ENCODE results near the gene OBSCN. TPM values are rescaled to one million over a fixed set of nuclear protein-coding genes. Genes with fewer than 3 reads are reported as not detected.

OBSCN gene
- total RNA-seq, 2 experiments from 2014 or later: 80.8 to 82.2 TPM

DNA sequence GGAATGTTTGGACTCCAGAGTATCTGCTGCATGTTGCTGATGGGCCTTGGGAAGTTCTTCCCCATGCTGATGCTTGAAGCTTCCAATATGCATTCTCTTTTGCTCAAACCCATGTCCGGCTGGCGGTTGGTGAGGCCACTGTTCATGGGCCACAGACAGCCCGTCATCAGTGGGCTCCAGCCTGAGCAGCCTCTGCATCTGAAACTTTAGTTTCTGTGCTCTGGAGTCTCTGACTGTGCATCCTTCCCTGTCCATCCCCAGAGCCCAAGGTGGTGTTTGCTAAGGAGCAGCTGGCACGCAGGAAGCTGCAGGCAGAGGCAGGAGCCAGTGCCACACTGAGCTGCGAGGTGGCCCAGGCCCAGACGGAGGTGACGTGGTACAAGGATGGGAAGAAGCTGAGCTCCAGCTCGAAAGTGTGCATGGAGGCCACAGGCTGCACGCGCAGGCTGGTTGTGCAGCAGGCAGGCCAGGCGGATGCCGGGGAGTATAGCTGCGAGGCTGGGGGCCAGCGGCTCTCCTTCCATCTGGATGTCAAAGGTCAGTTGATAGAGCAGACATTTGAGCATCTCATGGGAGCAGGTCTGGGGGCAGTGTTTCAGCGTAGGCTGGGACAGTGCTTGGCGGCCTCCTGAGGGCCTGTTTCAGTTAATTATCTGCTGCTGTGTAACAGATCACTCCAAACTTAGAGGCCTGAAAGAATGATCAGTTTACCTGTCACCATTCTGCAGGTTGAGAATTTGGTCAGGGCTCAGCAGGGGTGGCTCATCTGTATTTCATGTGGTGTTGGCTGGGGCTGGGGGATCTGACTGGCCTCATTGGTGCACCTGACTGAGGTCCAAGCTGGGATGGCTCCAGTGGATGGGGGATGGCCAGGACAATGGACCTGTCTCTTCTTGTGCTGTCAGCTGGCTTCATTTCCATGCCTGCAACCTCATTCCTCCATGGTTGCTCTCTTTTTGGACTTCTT is 16.6 kb downstream of the OBSCN start:
- no peaks in the 10 kb centered on the region for H3K9me3 Mint-ChIP-seq
- ATAC-seq (ENCODE audit: poor library complexity) (no peak), DNase-seq (no peak)
- Histone ChIP-seq H3K27me3 (ENCODE audit: control insufficient read depth in 1 of 2, insufficient read depth in 2 of 2, low read length in 2 of 2) (no peaks in the 10 kb centered on the region), H3K4me3 (ENCODE audit: low read length) (no peak overlapping the region), H3K36me3 (ENCODE audit: insufficient read depth, low read length) (peaks cover 24% of the 10 kb centered on the region), H3K4me1 (ENCODE audit: insufficient read depth, low read length) (no peaks in the 10 kb centered on the region), H3K27ac (ENCODE audit: low read depth in 1 of 2, low read length in 2 of 2) (no peak overlapping the region), H3K9me3 (ENCODE audit: control insufficient read depth in 1 of 2, insufficient read depth in 1 of 2, low read length in 2 of 2) (peaks cover 9 to 14% of the 10 kb centered on the region in 2 experiments)
- no peak overlapping the region for H3K4me3 Mint-ChIP-seq
- no peaks in the 10 kb centered on the region for H3K27me3 Mint-ChIP-seq
- TF ChIP-seq, protein P1, sequence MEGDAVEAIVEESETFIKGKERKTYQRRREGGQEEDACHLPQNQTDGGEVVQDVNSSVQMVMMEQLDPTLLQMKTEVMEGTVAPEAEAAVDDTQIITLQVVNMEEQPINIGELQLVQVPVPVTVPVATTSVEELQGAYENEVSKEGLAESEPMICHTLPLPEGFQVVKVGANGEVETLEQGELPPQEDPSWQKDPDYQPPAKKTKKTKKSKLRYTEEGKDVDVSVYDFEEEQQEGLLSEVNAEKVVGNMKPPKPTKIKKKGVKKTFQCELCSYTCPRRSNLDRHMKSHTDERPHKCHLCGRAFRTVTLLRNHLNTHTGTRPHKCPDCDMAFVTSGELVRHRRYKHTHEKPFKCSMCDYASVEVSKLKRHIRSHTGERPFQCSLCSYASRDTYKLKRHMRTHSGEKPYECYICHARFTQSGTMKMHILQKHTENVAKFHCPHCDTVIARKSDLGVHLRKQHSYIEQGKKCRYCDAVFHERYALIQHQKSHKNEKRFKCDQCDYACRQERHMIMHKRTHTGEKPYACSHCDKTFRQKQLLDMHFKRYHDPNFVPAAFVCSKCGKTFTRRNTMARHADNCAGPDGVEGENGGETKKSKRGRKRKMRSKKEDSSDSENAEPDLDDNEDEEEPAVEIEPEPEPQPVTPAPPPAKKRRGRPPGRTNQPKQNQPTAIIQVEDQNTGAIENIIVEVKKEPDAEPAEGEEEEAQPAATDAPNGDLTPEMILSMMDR (IDR thresholded peaks at IDR 0.05): no peak
- ChIA-PET POLR2A (no interaction called here), CTCF (no interaction called here)
- intact Hi-C loops (cut with DNase I, micrococcal nuclease): no loop called here
- peaks cover 88% of the 10 kb centered on the region for H3K36me3 Mint-ChIP-seq (ENCODE audit: low read depth)
- peaks cover 8% of the 10 kb centered on the region for H3K4me1 Mint-ChIP-seq (ENCODE audit: low read depth)
- H3K27ac Mint-ChIP-seq: no peak overlapping the region

- H3K27ac Mint-ChIP-seq: no peak overlapping the region
- H3K4me3 Mint-ChIP-seq: no peak overlapping the region
- DNase-seq (no peak), ATAC-seq (ENCODE audit: poor library complexity) (no peak)
- H3K4me1 ChIP-seq (ENCODE audit: insufficient read depth, low read length): no peaks in the 10 kb centered on the region
- no peak overlapping the region for H3K4me3 ChIP-seq (ENCODE audit: low read length)
- intact Hi-C loops (cut with DNase I, micrococcal nuclease): no loop called here
- H3K27me3 ChIP-seq (ENCODE audit: control insufficient read depth in 1 of 2, insufficient read depth in 2 of 2, low read length in 2 of 2): no peaks in the 10 kb centered on the region
- peaks cover 8% of the 10 kb centered on the region for H3K4me1 Mint-ChIP-seq (ENCODE audit: low read depth)
- H3K9me3 Mint-ChIP-seq: no peaks in the 10 kb centered on the region
- H3K27ac ChIP-seq (ENCODE audit: low read depth in 1 of 2, low read length in 2 of 2): no peak overlapping the region
- TF ChIP-seq, protein P1 (IDR thresholded peaks at IDR 0.05): no peak
- H3K36me3 ChIP-seq (ENCODE audit: insufficient read depth, low read length): peaks cover 23% of the 10 kb centered on the region
- CTCF ChIA-PET: no interaction called here
- POLR2A ChIA-PET: no interaction called here
- H3K27me3 Mint-ChIP-seq: no peaks in the 10 kb centered on the region
- peaks cover 86% of the 10 kb centered on the region for H3K36me3 Mint-ChIP-seq (ENCODE audit: low read depth)
- peaks cover 9 to 14% of the 10 kb centered on the region in 2 experiments for H3K9me3 ChIP-seq (ENCODE audit: control insufficient read depth in 1 of 2, insufficient read depth in 1 of 2, low read length in 2 of 2)
These were observed 17.4 kb downstream of the OBSCN start for GRCh38 chr1:228225165-228225710.

DNA sequence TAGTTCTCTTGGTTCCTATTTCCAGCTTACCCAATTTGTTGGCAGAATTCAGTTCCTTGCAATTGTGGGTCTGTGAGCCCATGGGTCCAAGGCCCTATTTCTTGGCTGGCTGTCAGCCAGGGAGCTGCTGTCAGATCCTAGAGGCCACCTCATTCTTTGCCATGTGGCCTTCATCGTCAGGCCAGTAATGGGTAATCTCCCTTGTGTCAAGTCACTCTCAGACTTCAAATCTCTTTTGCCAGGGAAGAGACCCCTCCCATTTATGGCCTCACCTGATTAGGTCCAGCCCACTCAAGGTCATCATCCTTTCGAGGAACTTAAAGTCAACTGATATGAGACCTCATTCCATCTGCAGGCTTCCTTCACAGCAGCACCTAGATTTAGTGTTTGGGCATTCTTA is 17.9 kb downstream of the OBSCN start:
- TF ChIP-seq, protein P1 (IDR thresholded peaks at IDR 0.05): no peak
- Histone ChIP-seq H3K4me1 (ENCODE audit: insufficient read depth, low read length) (no peaks in the 10 kb centered on the region), H3K27ac (ENCODE audit: low read depth in 1 of 2, low read length in 2 of 2) (no peak overlapping the region), H3K36me3 (ENCODE audit: insufficient read depth, low read length) (peaks cover 23% of the 10 kb centered on the region), H3K9me3 (ENCODE audit: control insufficient read depth in 1 of 2, insufficient read depth in 1 of 2, low read length in 2 of 2) (peaks cover 9 to 14% of the 10 kb centered on the region in 2 experiments), H3K4me3 (ENCODE audit: low read length) (no peak overlapping the region), H3K27me3 (ENCODE audit: control insufficient read depth in 1 of 2, insufficient read depth in 2 of 2, low read length in 2 of 2) (no peaks in the 10 kb centered on the region)
- CTCF ChIA-PET: no interaction called here
- Mint-ChIP-seq H3K27ac (no peak overlapping the region), H3K4me3 (no peak overlapping the region), H3K36me3 (ENCODE audit: low read depth) (peaks cover 90% of the 10 kb centered on the region), H3K9me3 (no peaks in the 10 kb centered on the region), H3K27me3 (no peaks in the 10 kb centered on the region), H3K4me1 (ENCODE audit: low read depth) (peaks cover 8% of the 10 kb centered on the region)
- intact Hi-C loops (cut with DNase I, micrococcal nuclease): no loop called here
- no peak for DNase-seq
- no peak for ATAC-seq (ENCODE audit: poor library complexity)
- POLR2A ChIA-PET: no interaction called here
